ENCODE measurements around the gene IGHMBP2. TPM values are rescaled to one million over a fixed set of nuclear protein-coding genes. Genes with fewer than 3 reads are reported as not detected.

Gene IGHMBP2
- total and polyA plus RNA-seq, 5 donors from 2014 or later: 5.4 to 47.5 (median 7.3) TPM

DNA sequence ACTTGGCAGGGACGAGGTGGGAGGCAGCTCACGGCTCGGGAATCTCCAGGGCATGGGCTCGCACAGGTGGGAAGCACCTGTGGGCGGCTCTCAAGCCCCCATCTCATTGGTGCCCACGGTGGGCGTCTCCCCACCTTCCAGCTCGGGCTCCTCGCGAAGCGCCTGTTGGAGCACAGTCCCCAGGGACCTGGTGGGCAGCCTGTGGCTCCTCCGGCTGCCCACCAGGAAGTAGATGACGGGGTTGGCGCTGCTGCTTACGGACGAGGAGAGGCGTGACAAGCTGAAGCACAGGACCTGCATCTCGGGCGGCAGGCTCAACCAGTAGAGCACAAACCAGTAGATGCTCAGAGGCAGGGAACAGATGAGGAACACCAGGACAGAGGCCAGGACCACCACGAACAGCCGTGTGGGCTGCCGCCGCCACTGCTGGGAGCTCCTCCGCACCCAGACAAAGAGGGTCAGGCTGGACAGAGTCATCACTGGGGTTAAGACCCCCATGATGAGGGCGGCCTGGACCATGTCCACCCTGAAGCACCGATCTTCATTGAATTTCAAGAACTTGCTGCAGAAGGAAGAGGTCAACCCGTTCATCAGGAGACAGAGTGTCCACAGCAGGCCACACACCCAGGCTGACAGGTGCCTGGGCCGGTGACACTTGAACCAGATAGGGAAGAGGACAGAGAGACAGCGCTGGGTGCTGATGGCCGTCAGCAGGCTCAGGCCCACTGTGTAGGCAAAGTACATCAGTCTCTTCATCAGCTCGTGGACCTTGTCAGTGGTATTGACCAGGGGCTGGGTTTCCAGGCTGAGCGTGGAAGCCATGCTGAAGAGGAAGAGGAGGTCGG lies 76.5 kb downstream of the IGHMBP2 start:
- no peaks in the 10 kb centered on the region for H3K4me1 ChIP-seq (ENCODE audit: control insufficient read depth, insufficient read depth, low read length, poor library complexity, severe bottlenecking)
- H3K4me3 ChIP-seq (ENCODE audit: low read depth, low read length): no peak overlapping the region
- no peak overlapping the region for H3K27ac ChIP-seq (ENCODE audit: insufficient read depth, low read length, poor library complexity, severe bottlenecking)
- Mint-ChIP-seq H3K4me1 (no peaks in the 10 kb centered on the region), H3K27me3 (peaks cover 9% of the 10 kb centered on the region), H3K9me3 (peaks cover 0 to 13% (median 0%) of the 10 kb centered on the region in 7 donors), H3K4me3 (no peak overlapping the region), H3K36me3 (no peaks in the 10 kb centered on the region), H3K27ac (no peak overlapping the region)
- H3K36me3 ChIP-seq (ENCODE audit: control insufficient read depth, insufficient read depth, low read length): no peaks in the 10 kb centered on the region
- no peaks in the 10 kb centered on the region for H3K9me3 ChIP-seq (ENCODE audit: control insufficient read depth in 2 of 2, low read length in 2 of 2)
- no peak for ATAC-seq (ENCODE audit: low read depth in 2 of 2)
- DNase-seq: no peak
- no peaks in the 10 kb centered on the region for H3K27me3 ChIP-seq (ENCODE audit: control insufficient read depth, insufficient read depth, low read length)

DNA sequence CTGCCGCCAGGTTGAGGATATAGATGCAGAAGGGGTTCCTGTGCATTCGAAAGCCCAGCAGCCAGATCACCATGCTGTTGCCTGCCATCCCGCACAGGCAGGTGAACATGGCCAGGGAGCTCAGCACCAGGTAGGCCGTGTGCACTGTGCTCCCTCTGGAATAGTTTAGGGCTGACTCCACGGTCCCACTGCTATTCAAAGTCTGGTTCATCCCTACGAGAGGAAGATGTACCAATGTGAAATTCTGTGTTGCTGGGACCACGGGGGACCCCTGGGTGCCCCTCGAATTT lies 77.0 kb downstream of the IGHMBP2 start, which contains the start of gene MRGPRD:
MRGPRD (minus strand) TSS at position 211 of the 290 bp plus-strand sequence; CDS start at position 211, 0 bp downstream.
- Histone ChIP-seq H3K27me3 (ENCODE audit: control insufficient read depth, insufficient read depth, low read length) (no peaks in the 10 kb centered on the region), H3K36me3 (ENCODE audit: control insufficient read depth, insufficient read depth, low read length) (no peaks in the 10 kb centered on the region), H3K4me1 (ENCODE audit: control insufficient read depth, insufficient read depth, low read length, poor library complexity, severe bottlenecking) (no peaks in the 10 kb centered on the region), H3K27ac (ENCODE audit: insufficient read depth, low read length, poor library complexity, severe bottlenecking) (no peak within 1 kb of the TSS), H3K4me3 (ENCODE audit: low read depth, low read length) (no peak within 1 kb of the TSS), H3K9me3 (ENCODE audit: control insufficient read depth in 2 of 2, low read length in 2 of 2) (no peaks in the 10 kb centered on the region)
- Mint-ChIP-seq H3K27me3 (peaks cover 8% of the 10 kb centered on the region), H3K4me3 (no peak within 1 kb of the TSS), H3K9me3 (peaks cover 0 to 13% (median 0%) of the 10 kb centered on the region in 7 donors), H3K27ac (no peak within 1 kb of the TSS), H3K36me3 (no peaks in the 10 kb centered on the region), H3K4me1 (no peaks in the 10 kb centered on the region)
- ATAC-seq (ENCODE audit: low read depth in 2 of 2) (no peak), DNase-seq (no peak)

DNA sequence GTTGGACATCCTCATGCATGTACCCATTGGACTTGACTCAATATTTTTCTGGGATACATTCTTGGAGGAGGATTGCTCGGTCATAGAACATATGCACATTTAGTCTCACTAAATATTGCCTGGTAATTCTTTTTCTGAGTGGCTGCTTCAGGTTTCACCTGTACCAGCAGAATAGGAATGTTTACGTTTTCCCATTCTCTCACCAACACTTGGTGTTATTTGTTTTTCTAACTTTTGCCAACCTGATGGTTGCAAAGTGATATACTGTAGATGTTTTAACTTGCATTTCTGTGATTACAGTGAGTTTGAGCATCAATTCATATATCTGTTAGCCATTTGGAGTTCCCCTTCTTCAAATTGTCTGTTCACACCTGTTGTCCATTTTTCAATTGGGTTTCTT lies 78.4 kb downstream of the IGHMBP2 start:
- peaks cover 4% of the 10 kb centered on the region for H3K36me3 Mint-ChIP-seq
- no peak for ATAC-seq (ENCODE audit: low read depth in 2 of 2)
- H3K4me3 ChIP-seq (ENCODE audit: low read depth, low read length): no peak overlapping the region
- H3K4me3 Mint-ChIP-seq: no peak overlapping the region
- no peaks in the 10 kb centered on the region for H3K4me1 ChIP-seq (ENCODE audit: control insufficient read depth, insufficient read depth, low read length, poor library complexity, severe bottlenecking)
- no peak overlapping the region for H3K27ac ChIP-seq (ENCODE audit: insufficient read depth, low read length, poor library complexity, severe bottlenecking)
- H3K27me3 Mint-ChIP-seq: peaks cover 4% of the 10 kb centered on the region
- H3K4me1 Mint-ChIP-seq: no peaks in the 10 kb centered on the region
- H3K27ac Mint-ChIP-seq: no peak overlapping the region
- peaks cover 3% of the 10 kb centered on the region in 2 experiments for H3K9me3 ChIP-seq (ENCODE audit: control insufficient read depth in 2 of 2, low read length in 2 of 2)
- H3K27me3 ChIP-seq (ENCODE audit: control insufficient read depth, insufficient read depth, low read length): no peaks in the 10 kb centered on the region
- peaks cover 0 to 22% (median 0%) of the 10 kb centered on the region in 7 donors for H3K9me3 Mint-ChIP-seq
- no peaks in the 10 kb centered on the region for H3K36me3 ChIP-seq (ENCODE audit: control insufficient read depth, insufficient read depth, low read length)
- DNase-seq: no peak

DNA sequence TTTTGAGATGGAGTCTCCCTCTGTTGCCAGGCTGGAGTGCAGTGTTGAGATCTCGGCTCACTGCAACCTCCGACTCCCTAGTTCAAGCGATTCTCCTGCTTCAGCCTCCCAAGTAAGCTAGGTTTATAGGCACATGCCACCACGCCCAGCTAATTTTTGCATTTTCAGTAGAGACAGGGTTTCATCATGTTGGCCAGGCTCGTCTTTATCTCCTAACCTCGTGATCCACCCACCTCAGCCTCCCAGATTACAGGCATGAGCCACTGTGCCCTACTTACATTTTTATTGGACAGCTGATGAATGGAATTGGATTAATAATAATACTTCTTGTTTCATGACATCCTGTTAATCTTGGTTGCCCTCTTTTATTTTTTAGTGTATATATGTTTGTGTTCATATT lies 80.1 kb downstream of the IGHMBP2 start:
- H3K4me1 Mint-ChIP-seq: no peaks in the 10 kb centered on the region
- H3K27ac ChIP-seq (ENCODE audit: insufficient read depth, low read length, poor library complexity, severe bottlenecking): no peak overlapping the region
- no peaks in the 10 kb centered on the region for H3K4me1 ChIP-seq (ENCODE audit: control insufficient read depth, insufficient read depth, low read length, poor library complexity, severe bottlenecking)
- no peaks in the 10 kb centered on the region for H3K36me3 ChIP-seq (ENCODE audit: control insufficient read depth, insufficient read depth, low read length)
- peaks cover 9% of the 10 kb centered on the region for H3K27me3 Mint-ChIP-seq
- peaks cover 0 to 22% (median 4%) of the 10 kb centered on the region in 7 donors for H3K9me3 Mint-ChIP-seq
- DNase-seq (no peak), ATAC-seq (ENCODE audit: low read depth in 2 of 2) (no peak)
- no peak overlapping the region for H3K27ac Mint-ChIP-seq
- H3K4me3 ChIP-seq (ENCODE audit: low read depth, low read length): no peak overlapping the region
- H3K27me3 ChIP-seq (ENCODE audit: control insufficient read depth, insufficient read depth, low read length): no peaks in the 10 kb centered on the region
- H3K4me3 Mint-ChIP-seq: no peak overlapping the region
- H3K36me3 Mint-ChIP-seq: peaks cover 4% of the 10 kb centered on the region
- peaks cover 3 to 5% of the 10 kb centered on the region in 2 experiments for H3K9me3 ChIP-seq (ENCODE audit: control insufficient read depth in 2 of 2, low read length in 2 of 2)

DNA sequence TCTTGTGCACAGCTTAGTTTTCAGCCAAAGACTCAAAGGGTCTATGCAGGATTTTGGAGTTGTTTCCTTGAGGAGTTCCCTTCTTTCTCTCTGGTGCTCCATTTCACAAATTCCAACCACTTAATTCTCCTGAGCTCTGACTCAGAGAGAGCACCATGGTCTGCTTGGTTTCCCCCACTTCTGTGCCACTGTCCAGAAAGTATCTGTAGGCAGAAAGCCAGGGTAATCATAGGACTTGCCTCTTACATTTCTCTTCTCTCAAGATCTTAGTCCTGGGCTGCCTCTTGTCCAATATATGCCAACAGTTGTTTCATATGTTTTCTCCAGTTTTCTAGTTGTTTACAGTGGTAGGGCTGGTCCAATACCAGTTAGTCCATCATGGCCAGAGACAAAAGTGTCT lies 83.5 kb downstream of the IGHMBP2 start:
- H3K27ac Mint-ChIP-seq: no peak overlapping the region
- H3K27me3 Mint-ChIP-seq: peaks cover 32% of the 10 kb centered on the region
- H3K4me1 Mint-ChIP-seq: no peaks in the 10 kb centered on the region
- Histone ChIP-seq H3K4me3 (ENCODE audit: low read depth, low read length) (no peak overlapping the region), H3K4me1 (ENCODE audit: control insufficient read depth, insufficient read depth, low read length, poor library complexity, severe bottlenecking) (no peaks in the 10 kb centered on the region), H3K27ac (ENCODE audit: insufficient read depth, low read length, poor library complexity, severe bottlenecking) (no peak overlapping the region), H3K36me3 (ENCODE audit: control insufficient read depth, insufficient read depth, low read length) (no peaks in the 10 kb centered on the region), H3K9me3 (ENCODE audit: control insufficient read depth in 2 of 2, low read length in 2 of 2) (peaks cover 3 to 5% of the 10 kb centered on the region in 2 experiments), H3K27me3 (ENCODE audit: control insufficient read depth, insufficient read depth, low read length) (no peaks in the 10 kb centered on the region)
- DNase-seq (no peak), ATAC-seq (ENCODE audit: low read depth in 2 of 2) (no peak)
- peaks cover 0 to 17% (median 4%) of the 10 kb centered on the region in 7 donors for H3K9me3 Mint-ChIP-seq
- peaks cover 4% of the 10 kb centered on the region for H3K36me3 Mint-ChIP-seq
- H3K4me3 Mint-ChIP-seq: no peak overlapping the region

DNA sequence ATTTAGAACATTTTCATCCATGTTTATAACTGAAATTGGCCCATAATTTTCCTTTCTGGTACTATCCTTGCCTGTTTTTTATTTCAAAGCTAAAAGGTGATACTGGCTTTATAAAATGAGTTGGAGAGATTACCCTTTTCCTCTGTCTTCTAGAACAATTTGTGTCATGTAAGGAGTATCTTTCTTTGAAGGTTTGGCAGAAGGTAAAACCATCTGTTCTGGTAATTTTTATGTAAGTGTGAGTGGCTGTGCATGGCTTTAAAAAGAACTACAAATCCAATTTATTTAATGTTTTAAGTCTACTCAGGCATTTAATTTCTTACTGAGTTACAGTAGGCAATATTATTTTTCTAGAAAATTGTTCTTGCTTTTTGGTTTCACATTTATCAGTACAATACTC lies 84.8 kb downstream of the IGHMBP2 start:
- H3K27ac Mint-ChIP-seq: no peak overlapping the region
- H3K9me3 ChIP-seq (ENCODE audit: control insufficient read depth in 2 of 2, low read length in 2 of 2): peaks cover 3 to 5% of the 10 kb centered on the region in 2 experiments
- no peaks in the 10 kb centered on the region for H3K4me1 ChIP-seq (ENCODE audit: control insufficient read depth, insufficient read depth, low read length, poor library complexity, severe bottlenecking)
- no peak overlapping the region for H3K27ac ChIP-seq (ENCODE audit: insufficient read depth, low read length, poor library complexity, severe bottlenecking)
- peaks cover 0 to 14% (median 4%) of the 10 kb centered on the region in 7 donors for H3K9me3 Mint-ChIP-seq
- no peaks in the 10 kb centered on the region for H3K27me3 ChIP-seq (ENCODE audit: control insufficient read depth, insufficient read depth, low read length)
- no peaks in the 10 kb centered on the region for H3K4me1 Mint-ChIP-seq
- H3K36me3 Mint-ChIP-seq: peaks cover 4% of the 10 kb centered on the region
- H3K4me3 ChIP-seq (ENCODE audit: low read depth, low read length): no peak overlapping the region
- H3K36me3 ChIP-seq (ENCODE audit: control insufficient read depth, insufficient read depth, low read length): no peaks in the 10 kb centered on the region
- H3K4me3 Mint-ChIP-seq: no peak overlapping the region
- no peak for DNase-seq
- no peak for ATAC-seq (ENCODE audit: low read depth in 2 of 2)
- peaks cover 37% of the 10 kb centered on the region for H3K27me3 Mint-ChIP-seq

Other genes starting within 250 kb of the IGHMBP2 start
- gene GAL, start 219.3 kb upstream of the IGHMBP2 start, total RNA-seq: not detected
- gene GAL, start 219.3 kb upstream of the IGHMBP2 start, polyA plus RNA-seq: not detected
- gene TESMIN, start 152.4 kb upstream of the IGHMBP2 start, total RNA-seq: 6.4 TPM
- gene TESMIN, start 152.4 kb upstream of the IGHMBP2 start, polyA plus RNA-seq: 1 to 10 TPM; 3.0 to 8.0 (median 5.0) TPM
- 16.7 TPM for gene CPT1A, start 62.0 kb upstream of the IGHMBP2 start, total RNA-seq
- gene CPT1A, start 62.0 kb upstream of the IGHMBP2 start, polyA plus RNA-seq: 1 to 10 TPM in 3 of 4 donors, under 1 TPM in 1; 0.32 to 4.5 (median 3.1) TPM
- gene MRPL21, start 59 bp upstream of the IGHMBP2 start, total RNA-seq: 40.7 TPM
- 100 to 1,000 TPM; 114 to 137 (median 132) TPM for gene MRPL21, start 59 bp upstream of the IGHMBP2 start, polyA plus RNA-seq
- gene MRGPRD, start 77.1 kb downstream of the IGHMBP2 start, total RNA-seq: not detected
- under 1 TPM in 1 of 4 donors, not detected in 3; 0.50 TPM for gene MRGPRD, start 77.1 kb downstream of the IGHMBP2 start, polyA plus RNA-seq
- gene MRGPRF, start 109.4 kb downstream of the IGHMBP2 start, total RNA-seq: not detected
- gene MRGPRF, start 109.4 kb downstream of the IGHMBP2 start, polyA plus RNA-seq: not detected
- 20.5 TPM for gene TPCN2, start 145.0 kb downstream of the IGHMBP2 start, total RNA-seq
- 1 to 10 TPM; 5.9 to 8.3 (median 6.3) TPM for gene TPCN2, start 145.0 kb downstream of the IGHMBP2 start, polyA plus RNA-seq

All from CD4-positive, CD25-positive, alpha-beta regulatory T cell (primary cell).